IMR-90 (cell line): ENCODE results near the gene SIGLEC9. TPM values are rescaled to one million over a fixed set of nuclear protein-coding genes. Genes with fewer than 3 reads are reported as not detected.

Experiments
- ATAC-seq: fragments of 200-7000 bp; cut with Tn5 transposase; 2 replicates; pipeline ENCODE4 v1.9.1; 2020; ENCODE audit warnings: low read depth, mild to moderate bottlenecking, moderate library complexity
- BruUV-seq: library from RNA; stranded (reverse); fragments of 400-500 nt; replicated peaks from 2 replicates; lab custom pipeline; 2021; lab: Mats Ljungman, UMichigan
- CTCF ChIA-PET: fragments of 300-600 bp; formaldehyde crosslinking; extraction: SDS; loops from one replicate; lab custom pipeline; 2021; ENCODE audit warnings: antibody characterized with exemption; lab: Yijun Ruan, JAX
- POLR2A ChIA-PET: fragments of 300-600 bp; sonication (Branson Sonifier 250); formaldehyde crosslinking; loops from one replicate; lab custom pipeline; 2022; ENCODE audit warnings: antibody characterized with exemption; ENCODE audit not compliant: unreplicated experiment; lab: Charles Lee
- DNase-seq: peaks from one replicate; pipeline ENCODE4 v3.0.0; 2013
- H2AFZ ChIP-seq: replicated peaks from 2 replicates; pipeline ENCODE3; 2013; ENCODE audit warnings: low read length, mild to moderate bottlenecking; ENCODE audit not compliant: poor library complexity
- H2AK5ac ChIP-seq: 2 replicates; pipeline ENCODE4 v1.6.1; 2013; ENCODE audit warnings: low read depth, low read length, inconsistent platforms
- H2AK9ac ChIP-seq: replicated peaks from 2 replicates; pipeline ENCODE3; 2013; ENCODE audit warnings: mild to moderate bottlenecking, low read depth, low read length, moderate library complexity; ENCODE audit not compliant: poor library complexity
- H2BK120ac ChIP-seq: 2 replicates; pipeline ENCODE4 v1.6.1; 2013; ENCODE audit warnings: low read depth, low read length, inconsistent platforms
- H2BK15ac ChIP-seq: 3 replicates; pipeline ENCODE4 v1.6.1; 2013; ENCODE audit warnings: low read depth, low read length, inconsistent platforms
- H2BK20ac ChIP-seq: 2 replicates; pipeline ENCODE4 v1.6.1; 2013; ENCODE audit warnings: low read depth, mild to moderate bottlenecking, inconsistent platforms, low read length, moderate library complexity
- H2BK5ac ChIP-seq: 2 replicates; pipeline ENCODE4 v1.6.1; 2013; ENCODE audit warnings: mild to moderate bottlenecking, low read depth, low read length, inconsistent platforms; ENCODE audit not compliant: poor library complexity, severe bottlenecking
- H3K14ac ChIP-seq: replicated peaks from 2 replicates; pipeline ENCODE4 v1.6.1; 2013; ENCODE audit warnings: low read depth, low read length, inconsistent platforms
- H3K18ac ChIP-seq: 2 replicates; pipeline ENCODE4 v1.6.1; 2013; ENCODE audit warnings: low read depth, low read length, control low read depth
- H3K23ac ChIP-seq: 2 replicates; pipeline ENCODE4 v1.6.1; 2013; ENCODE audit warnings: low read depth, low read length, inconsistent platforms
- H3K27ac ChIP-seq: 2 replicates; pipeline ENCODE4 v1.5.1; 2013; ENCODE audit warnings: mild to moderate bottlenecking, control low read depth, low read length; ENCODE audit not compliant: insufficient read depth
- H3K27me3 ChIP-seq: 2 replicates; pipeline ENCODE4 v1.6.1; 2013; ENCODE audit warnings: low read length; ENCODE audit not compliant: control insufficient read depth, insufficient read depth
- H3K36me3 ChIP-seq: 2 replicates; pipeline ENCODE4 v1.6.1; 2013; ENCODE audit warnings: low read length, mixed read lengths; ENCODE audit not compliant: control insufficient read depth, insufficient read depth
- H3K4ac ChIP-seq: 2 replicates; pipeline ENCODE4 v1.6.1; 2013; ENCODE audit warnings: low read depth, low read length, inconsistent platforms
- H3K4me1 ChIP-seq: 2 replicates; pipeline ENCODE4 v1.6.1; 2013; ENCODE audit warnings: low read length, mixed read lengths; ENCODE audit not compliant: control insufficient read depth, insufficient read depth
- H3K4me2 ChIP-seq: 2 replicates; pipeline ENCODE4 v1.6.1; 2013; ENCODE audit warnings: low read depth, mild to moderate bottlenecking, control low read depth, low read length, moderate library complexity
- H3K4me3 ChIP-seq: 2 replicates; pipeline ENCODE4 v1.5.1; 2013; ENCODE audit warnings: low read depth, mild to moderate bottlenecking, control low read depth, low read length, moderate library complexity; ENCODE audit not compliant: insufficient read depth
- H3K56ac ChIP-seq: 2 replicates; pipeline ENCODE4 v1.6.1; 2013; ENCODE audit warnings: low read length, inconsistent platforms; ENCODE audit not compliant: insufficient read depth; ENCODE audit errors: extremely low read depth
- H3K79me1 ChIP-seq, 2 experiments: 2 replicates each; pipeline ENCODE4 v1.6.1; 2013; ENCODE audit warnings: low read length in 2 of 2, inconsistent platforms in 1 of 2, low read depth in 1 of 2
- H3K9ac ChIP-seq: 2 replicates; pipeline ENCODE4 v1.6.1; 2013; ENCODE audit warnings: low read depth, low read length, control low read depth
- H3K9me1 ChIP-seq: 2 replicates; pipeline ENCODE4 v1.6.1; 2013; ENCODE audit warnings: low read length, inconsistent platforms; ENCODE audit not compliant: insufficient read depth
- H3K9me3 ChIP-seq: 2 replicates; pipeline ENCODE4 v1.6.1; 2013; ENCODE audit warnings: low read length; ENCODE audit not compliant: control insufficient read depth, insufficient read depth
- H4K20me1 ChIP-seq: 2 replicates; pipeline ENCODE4 v1.6.1; 2013; ENCODE audit warnings: low read length, inconsistent platforms; ENCODE audit not compliant: insufficient read depth
- H4K5ac ChIP-seq: 2 replicates; pipeline ENCODE4 v1.6.1; 2013; ENCODE audit warnings: mild to moderate bottlenecking, low read depth, low read length, control low read depth
- H4K8ac ChIP-seq, 2 experiments: 2 replicates each; pipeline ENCODE4 v1.6.1; 2013; ENCODE audit warnings: low read depth in 2 of 2, low read length in 2 of 2, control low read depth in 1 of 2, inconsistent platforms in 1 of 2
- H4K91ac ChIP-seq: 2 replicates; pipeline ENCODE4 v1.6.1; 2013; ENCODE audit warnings: low read depth, low read length, inconsistent platforms; ENCODE audit not compliant: insufficient read depth
- BHLHE40 ChIP-seq: fragments of 150-350 bp; IDR thresholded peaks from 2 replicates; pipeline ENCODE4 v1.6.1; 2016; ENCODE audit warnings: mild to moderate bottlenecking, low read depth, low read length
- CEBPB ChIP-seq: IDR thresholded peaks from 2 replicates; pipeline ENCODE4 v1.6.1; 2012; ENCODE audit warnings: low read depth, low read length, improper control_type of control experiment
- CHD1 ChIP-seq: IDR thresholded peaks from 2 replicates; pipeline ENCODE4 v1.6.1; 2012; ENCODE audit warnings: low read depth, low read length, improper control_type of control experiment
- FOS ChIP-seq: fragments of 150-350 bp; IDR thresholded peaks from 2 replicates; pipeline ENCODE4 v1.6.1; 2016; ENCODE audit warnings: low read depth, low read length
- MAFK ChIP-seq: IDR thresholded peaks from 2 replicates; pipeline ENCODE4 v1.6.1; 2012; ENCODE audit warnings: low read depth, low read length, improper control_type of control experiment
- MAZ ChIP-seq: IDR thresholded peaks from 2 replicates; pipeline ENCODE4 v1.6.1; 2012; ENCODE audit warnings: low read depth, mild to moderate bottlenecking, low read length, improper control_type of control experiment, moderate library complexity, borderline replicate concordance
- MXI1 ChIP-seq: IDR thresholded peaks from 2 replicates; pipeline ENCODE4 v1.6.1; 2012; ENCODE audit warnings: low read depth, mild to moderate bottlenecking, low read length, moderate library complexity, borderline replicate concordance
- NFE2L2 ChIP-seq: fragments of 150-350 bp; IDR thresholded peaks from 2 replicates; pipeline ENCODE4 v1.6.1; 2016; ENCODE audit warnings: low read depth, mild to moderate bottlenecking, low read length
- POLR2A ChIP-seq: IDR thresholded peaks from 2 replicates; pipeline ENCODE4 v1.6.1; 2012; ENCODE audit warnings: mild to moderate bottlenecking, low read depth, low read length
- RAD21 ChIP-seq: IDR thresholded peaks from 2 replicates; pipeline ENCODE4 v1.6.1; 2012; ENCODE audit warnings: low read length, improper control_type of control experiment
- RCOR1 ChIP-seq: IDR thresholded peaks from 2 replicates; pipeline ENCODE4 v1.6.1; 2012; ENCODE audit warnings: mild to moderate bottlenecking, low read length, improper control_type of control experiment; ENCODE audit not compliant: insufficient replicate concordance
- RFX5 ChIP-seq: IDR thresholded peaks from 2 replicates; pipeline ENCODE4 v1.8.0; 2012; ENCODE audit warnings: low read depth, mild to moderate bottlenecking, low read length, moderate library complexity
- SMC3 ChIP-seq: fragments of 150-350 bp; IDR thresholded peaks from 2 replicates; pipeline ENCODE4 v1.6.1; 2016; ENCODE audit warnings: low read depth, mild to moderate bottlenecking, antibody characterized with exemption, low read length, moderate library complexity
- WGBS, 2 experiments: methylation state at CpG; one replicate each; pipeline versions ENCODE4 v1.1.5 to v1.1.7; 2013; ENCODE audit warnings: missing lambda C conversion rate in 2 of 2; ENCODE audit not compliant: insufficient read length in 1 of 2; ENCODE audit errors: extremely low coverage in 2 of 2; 5-methylcytosine and 5-hydroxymethylcytosine counted together
- dilution Hi-C: fragments of 300-500 bp; cut with HindIII; formaldehyde crosslinking; loops from one replicate; pipeline ENCODE4 v1.14.3; 2018; ENCODE audit warnings: low sequenced_read_pairs; ENCODE audit not compliant: unreplicated experiment
- in situ Hi-C: fragments of 300-500 bp; cut with MboI; formaldehyde crosslinking; loops from 3 replicates; pipeline ENCODE4 v1.14.3; 2019; ENCODE audit warnings: low sequenced_read_pairs, inconsistent platforms, mixed read lengths
- intact Hi-C: fragments of 100-400 bp; cut with micrococcal nuclease; formaldehyde crosslinking; loops from 2 replicates; pipeline ENCODE4 v1.10.0; 2022
- polyA plus RNA-seq, 3 experiments: library from polyadenylated mRNA; depleted of rRNA; stranded (reverse); fragments of >200 nt; gene quantifications; 2 replicates each; pipeline ENCODE4 v1.2.3, GENCODE V29; 2012; ENCODE audit warnings: low replicate concordance in 1 of 3
- total RNA-seq: library from RNA; depleted of rRNA; stranded (reverse); fragments of >200 nt; gene quantifications from 2 replicates; pipeline ENCODE4 v1.2.3, GENCODE V29; 2012
- TF ChIP-seq, protein P1 (sequence below): conservative IDR thresholded peaks from 2 replicates; pipeline ENCODE4 v1.5.1; 2012; ENCODE audit warnings: mild to moderate bottlenecking, low read depth, low read length, improper control_type of control experiment
- TF ChIP-seq, protein P2 (sequence below): fragments of 150-350 bp; IDR thresholded peaks from 2 replicates; pipeline ENCODE4 v1.6.1; 2016; ENCODE audit warnings: low read depth, mild to moderate bottlenecking, low read length, moderate library complexity, borderline replicate concordance
- TF ChIP-seq, protein P3 (sequence below): fragments of 150-350 bp; IDR thresholded peaks from 2 replicates; pipeline ENCODE4 v1.6.1; 2017; ENCODE audit warnings: mild to moderate bottlenecking, antibody characterized with exemption, low read length, low read depth

The SIGLEC9 gene
- total and polyA plus RNA-seq, 2 of the 4 experiments (the other 2 are of a cell fraction) = 0.03 TPM; not detected in 1

DNA sequence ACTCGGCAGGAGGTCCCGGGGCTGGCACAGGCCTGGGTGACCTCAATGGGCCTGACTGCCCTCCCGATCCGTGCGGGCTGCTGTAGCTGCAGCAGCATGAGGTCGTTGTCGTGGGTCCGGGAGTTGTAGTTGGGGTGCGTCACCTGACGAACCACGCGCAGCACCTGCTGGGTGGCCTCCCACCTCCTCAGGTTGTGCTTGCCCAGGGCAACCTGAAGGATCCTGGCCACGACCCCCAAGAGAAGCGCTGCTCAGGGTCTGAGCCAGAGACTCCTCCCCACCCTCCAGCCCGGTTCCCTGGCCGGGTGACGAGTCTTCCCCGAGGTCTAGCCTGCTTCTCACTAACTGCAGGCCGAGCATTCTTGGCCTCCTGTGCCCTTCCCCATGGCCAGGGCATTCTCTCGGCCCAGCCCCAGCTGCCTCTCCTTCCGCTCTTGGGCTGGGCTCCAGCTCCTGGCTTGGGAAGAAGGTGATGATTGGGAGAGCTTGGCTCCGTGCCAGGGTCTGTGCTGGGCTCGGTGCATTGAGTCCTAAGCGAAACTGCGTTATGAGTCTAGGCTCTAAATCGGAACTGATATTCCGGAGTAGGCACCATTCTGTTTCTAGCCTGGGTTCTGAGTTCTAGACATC lies 45.1 kb upstream of the SIGLEC9 start:
- POLR2A ChIA-PET = no interaction called here
- Histone ChIP-seq H3K4me2 (no peak overlapping the region), H2BK120ac (no peak overlapping the region), H3K23ac (no peak overlapping the region), H3K4me3 (no peak overlapping the region), H2AK9ac (no peak overlapping the region), H3K4ac (no peak overlapping the region), H3K18ac (no peak overlapping the region), H4K8ac (no peak overlapping the region), H3K4me1 (no peaks in the 10 kb centered on the region), H2AFZ (no peak overlapping the region), H3K36me3 (no peaks in the 10 kb centered on the region), H3K27me3 (no peaks in the 10 kb centered on the region), H3K9me3 (no peaks in the 10 kb centered on the region; the same call in none of the 2 replicates), H3K9ac (no peak overlapping the region), H2BK15ac (no peak overlapping the region), H3K14ac (no peak overlapping the region), H2BK20ac (no peak overlapping the region), H4K91ac (no peak overlapping the region), H3K79me1 (no peaks in the 10 kb centered on the region), H3K9me1 (no peaks in the 10 kb centered on the region), H4K20me1 (no peaks in the 10 kb centered on the region), H3K56ac (no peak overlapping the region), H2AK5ac (no peak overlapping the region), H3K27ac (no peak overlapping the region), H4K5ac (no peak overlapping the region), H2BK5ac (no peak overlapping the region)
- no TSS peak for BruUV-seq
- WGBS, 2 experiments = no CpG with 5 or more reads among the region's 27 CpGs
- in situ Hi-C loops (no loop called here), dilution Hi-C loops (no loop called here), intact Hi-C loops (no loop called here)
- DNase-seq = no peak
- CTCF ChIA-PET = no interaction called here
- no peak for ATAC-seq
- no peak for TF ChIP-seq MAZ
- no peak for TF ChIP-seq POLR2A
- TF ChIP-seq FOS = no peak
- TF ChIP-seq RCOR1 = no peak
- TF ChIP-seq, protein P1, sequence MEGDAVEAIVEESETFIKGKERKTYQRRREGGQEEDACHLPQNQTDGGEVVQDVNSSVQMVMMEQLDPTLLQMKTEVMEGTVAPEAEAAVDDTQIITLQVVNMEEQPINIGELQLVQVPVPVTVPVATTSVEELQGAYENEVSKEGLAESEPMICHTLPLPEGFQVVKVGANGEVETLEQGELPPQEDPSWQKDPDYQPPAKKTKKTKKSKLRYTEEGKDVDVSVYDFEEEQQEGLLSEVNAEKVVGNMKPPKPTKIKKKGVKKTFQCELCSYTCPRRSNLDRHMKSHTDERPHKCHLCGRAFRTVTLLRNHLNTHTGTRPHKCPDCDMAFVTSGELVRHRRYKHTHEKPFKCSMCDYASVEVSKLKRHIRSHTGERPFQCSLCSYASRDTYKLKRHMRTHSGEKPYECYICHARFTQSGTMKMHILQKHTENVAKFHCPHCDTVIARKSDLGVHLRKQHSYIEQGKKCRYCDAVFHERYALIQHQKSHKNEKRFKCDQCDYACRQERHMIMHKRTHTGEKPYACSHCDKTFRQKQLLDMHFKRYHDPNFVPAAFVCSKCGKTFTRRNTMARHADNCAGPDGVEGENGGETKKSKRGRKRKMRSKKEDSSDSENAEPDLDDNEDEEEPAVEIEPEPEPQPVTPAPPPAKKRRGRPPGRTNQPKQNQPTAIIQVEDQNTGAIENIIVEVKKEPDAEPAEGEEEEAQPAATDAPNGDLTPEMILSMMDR = no peak
- TF ChIP-seq RFX5 = no peak
- TF ChIP-seq, protein P2, sequence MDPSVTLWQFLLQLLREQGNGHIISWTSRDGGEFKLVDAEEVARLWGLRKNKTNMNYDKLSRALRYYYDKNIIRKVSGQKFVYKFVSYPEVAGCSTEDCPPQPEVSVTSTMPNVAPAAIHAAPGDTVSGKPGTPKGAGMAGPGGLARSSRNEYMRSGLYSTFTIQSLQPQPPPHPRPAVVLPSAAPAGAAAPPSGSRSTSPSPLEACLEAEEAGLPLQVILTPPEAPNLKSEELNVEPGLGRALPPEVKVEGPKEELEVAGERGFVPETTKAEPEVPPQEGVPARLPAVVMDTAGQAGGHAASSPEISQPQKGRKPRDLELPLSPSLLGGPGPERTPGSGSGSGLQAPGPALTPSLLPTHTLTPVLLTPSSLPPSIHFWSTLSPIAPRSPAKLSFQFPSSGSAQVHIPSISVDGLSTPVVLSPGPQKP = no peak
- no peak for TF ChIP-seq NFE2L2
- no peak for TF ChIP-seq CEBPB
- TF ChIP-seq, protein P3, sequence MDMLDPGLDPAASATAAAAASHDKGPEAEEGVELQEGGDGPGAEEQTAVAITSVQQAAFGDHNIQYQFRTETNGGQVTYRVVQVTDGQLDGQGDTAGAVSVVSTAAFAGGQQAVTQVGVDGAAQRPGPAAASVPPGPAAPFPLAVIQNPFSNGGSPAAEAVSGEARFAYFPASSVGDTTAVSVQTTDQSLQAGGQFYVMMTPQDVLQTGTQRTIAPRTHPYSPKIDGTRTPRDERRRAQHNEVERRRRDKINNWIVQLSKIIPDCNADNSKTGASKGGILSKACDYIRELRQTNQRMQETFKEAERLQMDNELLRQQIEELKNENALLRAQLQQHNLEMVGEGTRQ = no peak
- no peak for TF ChIP-seq SMC3
- no peak for TF ChIP-seq RAD21
- TF ChIP-seq BHLHE40 = no peak
- TF ChIP-seq CHD1 = no peak
- no peak for TF ChIP-seq MAFK
- TF ChIP-seq MXI1 = no peak
